Esophagus squamous epithelium (tissue), 5 donors: ENCODE measurements around the gene KLK5. TPM values are rescaled to one million over a fixed set of nuclear protein-coding genes. Genes with fewer than 3 reads are reported as not detected.

ENCODE experiments used
- DNase-seq: peaks from one replicate; lab custom pipeline; 2025; lab: John Stamatoyannopoulos, UW
- H3K27ac ChIP-seq, 4 donors: fragments of 200-600 bp; sonication (generic); one replicate each; pipeline ENCODE4 v1.5.1; 2016 to 2019; ENCODE audit warnings: mild to moderate bottlenecking in 1 of 4
- H3K27me3 ChIP-seq, 4 donors: fragments of 200-600 bp; sonication (generic); 1 replicate in 3 of 4; 2 replicates in 1 of 4; pipeline versions ENCODE4 v1.5.1 to v1.6.0; 2017 to 2021; ENCODE audit warnings: antibody characterized with exemption in 1 of 4
- H3K36me3 ChIP-seq, 3 donors: fragments of 200-600 bp; sonication (generic); one replicate each; pipeline ENCODE4 v1.5.1; 2016 to 2019
- H3K4me1 ChIP-seq, 3 donors: fragments of 200-600 bp; sonication (generic); one replicate each; pipeline ENCODE4 v1.5.1; 2017 to 2019
- H3K4me3 ChIP-seq, 4 donors: fragments of 200-600 bp; sonication (generic); 1 replicate in 3 of 4; 2 replicates in 1 of 4; pipeline ENCODE4 v1.5.1; 2016 to 2019; ENCODE audit warnings: mild to moderate bottlenecking in 2 of 4, moderate library complexity in 1 of 4
- H3K9me3 ChIP-seq, 3 donors: fragments of 200-600 bp; sonication (generic); one replicate each; pipeline ENCODE4 v1.5.1; 2016 to 2019
- CTCF ChIP-seq, 6 experiments: fragments of 450-650 bp in 4 of 6; fragments of 200-600 bp in 2 of 6; sonication (generic) in 2 of 6; IDR thresholded peaks; one replicate each; pipeline ENCODE4 v1.5.1; 2016 to 2019; ENCODE audit warnings: antibody characterized with exemption in 6 of 6, mild to moderate bottlenecking in 4 of 6, moderate library complexity in 4 of 6
- POLR2A ChIP-seq, 4 donors: fragments of 450-650 bp; IDR thresholded peaks; one replicate each; pipeline ENCODE4 v1.6.1; 2017; ENCODE audit warnings: antibody characterized with exemption in 4 of 4, mild to moderate bottlenecking in 4 of 4, moderate library complexity in 3 of 4
- WGBS, 2 donors: methylation state at CpG; one replicate each; pipeline ENCODE4 v1.1.5; 2018; 5-methylcytosine and 5-hydroxymethylcytosine counted together
- intact Hi-C: fragments of 100-400 bp; cut with DNase I; formaldehyde crosslinking; loops from one replicate; pipeline ENCODE4 v1.15.0; 2022
- total RNA-seq, 4 donors: library from RNA; depleted of rRNA; stranded (reverse); fragments of >200 nt; gene quantifications; one replicate each; pipeline ENCODE4 v1.1.0, GENCODE V29; 2016
- donor health status: DM: yes; HTN: yes; CAD: no.

Gene KLK5
- total RNA-seq, 4 donors from 2014 or later: 5.9 to 84.7 (median 49.9) TPM

- no peak overlapping the region for H3K27ac ChIP-seq
- TF ChIP-seq CTCF (IDR thresholded peaks at IDR 0.05): no peak
- TF ChIP-seq POLR2A (IDR thresholded peaks at IDR 0.05): no peak
- peaks cover 5 to 30% (median 7%) of the 10 kb centered on the region in 3 donors for H3K4me1 ChIP-seq
- no peak overlapping the region for H3K4me3 ChIP-seq
- no peaks in the 10 kb centered on the region for H3K36me3 ChIP-seq
- no peak for DNase-seq
- 23 to 32% methylated on average over 5 of the region's 5 CpGs for WGBS, 2 donors
- H3K9me3 ChIP-seq: no peaks in the 10 kb centered on the region
- intact Hi-C loops: no loop called here
- peaks cover 0 to 70% (median 0%) of the 10 kb centered on the region in 4 donors for H3K27me3 ChIP-seq
Observed at GRCh38 chr19:50978772-50979390, 26.0 kb upstream of the KLK5 start.

- no peak overlapping the region for H3K27ac ChIP-seq
- peaks cover 5 to 32% (median 7%) of the 10 kb centered on the region in 3 donors for H3K4me1 ChIP-seq
- WGBS, 2 donors: 58 to 62% methylated on average over 3 to 4 of the region's 4 CpGs
- DNase-seq: no peak
- intact Hi-C loops: no loop called here
- H3K9me3 ChIP-seq: no peaks in the 10 kb centered on the region
- H3K36me3 ChIP-seq: no peaks in the 10 kb centered on the region
- H3K27me3 ChIP-seq: peaks cover 0 to 70% (median 0%) of the 10 kb centered on the region in 4 donors
- no peak overlapping the region for H3K4me3 ChIP-seq
- TF ChIP-seq CTCF (IDR thresholded peaks at IDR 0.05) (no peak), POLR2A (IDR thresholded peaks at IDR 0.05) (no peak)
Observed at GRCh38 chr19:50977626-50978025, 24.8 kb upstream of the KLK5 start.

- Histone ChIP-seq H3K4me3 (no peak overlapping the region), H3K9me3 (no peaks in the 10 kb centered on the region), H3K36me3 (no peaks in the 10 kb centered on the region), H3K27me3 (peaks cover 0 to 68% (median 0%) of the 10 kb centered on the region in 4 donors), H3K4me1 (peaks cover 8 to 37% (median 11%) of the 10 kb centered on the region in 3 donors), H3K27ac (peak overlapping the region; percentile 55 to 77 (median 64))
- 8% methylated on average over 8 of the region's 8 CpGs for WGBS, 2 donors
- no peak for TF ChIP-seq POLR2A (IDR thresholded peaks at IDR 0.05)
- TF ChIP-seq CTCF (IDR thresholded peaks at IDR 0.05): no peak
- intact Hi-C loops: no loop called here
- no peak for DNase-seq
Observed at GRCh38 chr19:50975766-50976165, 22.9 kb upstream of the KLK5 start.

GRCh38 chr19:50974702-50975556 lies 22.1 kb upstream of the KLK5 start:
- no peaks in the 10 kb centered on the region for H3K9me3 ChIP-seq
- peaks cover 0 to 68% (median 0%) of the 10 kb centered on the region in 4 donors for H3K27me3 ChIP-seq
- no peak for DNase-seq
- intact Hi-C loops: no loop called here
- H3K4me1 ChIP-seq: peaks cover 9 to 44% (median 11%) of the 10 kb centered on the region in 3 donors
- WGBS, 2 donors: 27 to 29% methylated on average over 1 of the region's 9 CpGs
- no peaks in the 10 kb centered on the region for H3K36me3 ChIP-seq
- no peak for TF ChIP-seq CTCF (IDR thresholded peaks at IDR 0.05)
- TF ChIP-seq POLR2A (IDR thresholded peaks at IDR 0.05): no peak
- H3K4me3 ChIP-seq: no peak overlapping the region
- H3K27ac ChIP-seq: peak overlapping the region; percentile 55 to 77 (median 64)
